Thoracic aorta endothelial cell (primary cell): ENCODE data around the gene ZC3H4. TPM values are rescaled to one million over a fixed set of nuclear protein-coding genes. Genes with fewer than 3 reads are reported as not detected.

Experiments used
- total RNA-seq: library from RNA; depleted of rRNA; stranded (reverse); fragments of >200 nt; gene quantifications from 2 replicates; pipeline ENCODE4 v1.2.3, GENCODE V29; 2012

Gene ZC3H4
- 27.9 and 30.4 TPM in 2 replicates for total RNA-seq

GRCh38 chr19:47112997-47113849 is at the start of gene ZC3H4:
Gene ZC3H4 (minus strand): TSS chr19:47113776. CDS start chr19:47112584, 1,192 bp downstream.

GRCh38 chr19:47130589-47131227 is 17.1 kb upstream of the ZC3H4 start, which contains the start of gene SAE1:
Gene SAE1 (plus strand): TSS chr19:47130835. CDS start chr19:47130931, 96 bp downstream.

GRCh38 chr19:47019431-47020041 is 94.0 kb downstream of the ZC3H4 start, which contains the start of gene NPAS1:
Gene NPAS1 (plus strand): TSS chr19:47019837. CDS start chr19:47021048, 1,211 bp downstream.

Other genes starting within 250 kb of the ZC3H4 start
- 0.07 TPM in 1 of 2 replicates, not detected in the other for gene NPAS1, start 93.9 kb downstream of the ZC3H4 start, total RNA-seq
- 21.5 and 27.2 TPM in 2 replicates for gene TMEM160, start 65.2 kb downstream of the ZC3H4 start, total RNA-seq
- gene SAE1, start 17.1 kb upstream of the ZC3H4 start, total RNA-seq, result 174 and 209 TPM in 2 replicates
- gene BBC3, start 117.4 kb upstream of the ZC3H4 start, total RNA-seq, result 10.6 and 11.7 TPM in 2 replicates
- gene CCDC9, start 142.7 kb upstream of the ZC3H4 start, total RNA-seq, result 5.5 and 7.2 TPM in 2 replicates
- 0.53 and 0.65 TPM in 2 replicates for gene INAFM1, start 161.1 kb upstream of the ZC3H4 start, total RNA-seq
- gene C5AR1, start 196.1 kb upstream of the ZC3H4 start, total RNA-seq, result not detected in 2 replicates
- under 0.01 TPM in 1 of 2 replicates, not detected in the other for gene C5AR2, start 218.4 kb upstream of the ZC3H4 start, total RNA-seq
- gene DHX34, start 235.5 kb upstream of the ZC3H4 start, total RNA-seq, result 15.3 and 17.5 TPM in 2 replicates